ENCODE measurements around the gene NLGN2. TPM values are rescaled to one million over a fixed set of nuclear protein-coding genes. Genes with fewer than 3 reads are reported as not detected.

NLGN2 gene
- total RNA-seq, 1 experiment from 2014 or later: 36.9 TPM

GRCh38 chr17:7421186-7421585, 13.5 kb downstream of the NLGN2 start:
- H3K27me3 ChIP-seq (replicated peaks; ENCODE audit: insufficient read depth, low read depth, low read length, poor library complexity): no peaks in the 10 kb centered on the region
- BruUV-seq (replicated peaks): no TSS peak
- CTCF ChIA-PET: no interaction called here
- H3K4me1 ChIP-seq (ENCODE audit: insufficient read depth, low read length, poor library complexity, severe bottlenecking): no peaks in the 10 kb centered on the region
- H3K9me3 ChIP-seq (ENCODE audit: low read depth, low read length, poor library complexity, severe bottlenecking): no peaks in the 10 kb centered on the region
- intact Hi-C loops (cut with micrococcal nuclease; ENCODE audit: unreplicated experiment): no loop called here
- H3K4me3 ChIP-seq (ENCODE audit: low read depth, low read length, poor library complexity, severe bottlenecking): no peak overlapping the region
- H3K27ac ChIP-seq (ENCODE audit: low read depth, low read length, poor library complexity, severe bottlenecking): no peak overlapping the region
- no peak for TF ChIP-seq EZH2 (IDR thresholded peaks at IDR 0.05; ENCODE audit: borderline replicate concordance, low read depth, low read length, poor library complexity, severe bottlenecking)
- no peak for TF ChIP-seq CTCF (conservative IDR thresholded peaks at IDR 0.05; ENCODE audit: low read depth, low read length)
- POLR2A ChIA-PET (ENCODE audit: low non-redundant PET): no interaction called here
- DNase-seq (ENCODE audit: low spot score): no peak
- H3K36me3 ChIP-seq (ENCODE audit: insufficient read depth, low read length, poor library complexity, severe bottlenecking): no peaks in the 10 kb centered on the region

- Histone ChIP-seq H3K36me3 (ENCODE audit: insufficient read depth, low read length, poor library complexity, severe bottlenecking) (no peaks in the 10 kb centered on the region), H3K4me1 (ENCODE audit: insufficient read depth, low read length, poor library complexity, severe bottlenecking) (no peaks in the 10 kb centered on the region), H3K27ac (ENCODE audit: low read depth, low read length, poor library complexity, severe bottlenecking) (no peak overlapping the region), H3K4me3 (ENCODE audit: low read depth, low read length, poor library complexity, severe bottlenecking) (no peak overlapping the region), H3K9me3 (ENCODE audit: low read depth, low read length, poor library complexity, severe bottlenecking) (no peaks in the 10 kb centered on the region), H3K27me3 (replicated peaks; ENCODE audit: insufficient read depth, low read depth, low read length, poor library complexity) (no peaks in the 10 kb centered on the region)
- CTCF ChIA-PET: no interaction called here
- TF ChIP-seq EZH2 (IDR thresholded peaks at IDR 0.05; ENCODE audit: borderline replicate concordance, low read depth, low read length, poor library complexity, severe bottlenecking): no peak
- no peak for TF ChIP-seq CTCF (conservative IDR thresholded peaks at IDR 0.05; ENCODE audit: low read depth, low read length)
- no TSS peak for BruUV-seq (replicated peaks)
- POLR2A ChIA-PET (ENCODE audit: low non-redundant PET): no interaction called here
- intact Hi-C loops (cut with micrococcal nuclease; ENCODE audit: unreplicated experiment): no loop called here
- DNase-seq (ENCODE audit: low spot score): no peak
Observed at GRCh38 chr17:7423679-7424078, 16.0 kb downstream of the NLGN2 start.

- Histone ChIP-seq H3K4me3 (ENCODE audit: low read depth, low read length, poor library complexity, severe bottlenecking) (no peak within 1 kb of the TSS), H3K36me3 (ENCODE audit: insufficient read depth, low read length, poor library complexity, severe bottlenecking) (no peaks in the 10 kb centered on the region), H3K27me3 (replicated peaks; ENCODE audit: insufficient read depth, low read depth, low read length, poor library complexity) (no peaks in the 10 kb centered on the region), H3K9me3 (ENCODE audit: low read depth, low read length, poor library complexity, severe bottlenecking) (no peaks in the 10 kb centered on the region), H3K27ac (ENCODE audit: low read depth, low read length, poor library complexity, severe bottlenecking) (no peak within 1 kb of the TSS), H3K4me1 (ENCODE audit: insufficient read depth, low read length, poor library complexity, severe bottlenecking) (no peaks in the 10 kb centered on the region)
- no TSS peak for BruUV-seq (replicated peaks)
- ChIA-PET POLR2A (ENCODE audit: low non-redundant PET) (no interaction called here), CTCF (no interaction called here)
- intact Hi-C loops (cut with micrococcal nuclease; ENCODE audit: unreplicated experiment): no loop called here
- no peak for DNase-seq (ENCODE audit: low spot score)
- TF ChIP-seq EZH2 (IDR thresholded peaks at IDR 0.05; ENCODE audit: borderline replicate concordance, low read depth, low read length, poor library complexity, severe bottlenecking): no peak
Observed at GRCh38 chr17:7425316-7425715, 17.7 kb downstream of the NLGN2 start, which contains the start of gene SPEM2. Gene SPEM2, plus strand, starts transcription at chr17:7425616. Its CDS starts 73 bp downstream, at chr17:7425689.

GRCh38 chr17:7425756-7426155, 18.1 kb downstream of the NLGN2 start:
- Histone ChIP-seq H3K27ac (ENCODE audit: low read depth, low read length, poor library complexity, severe bottlenecking) (no peak overlapping the region), H3K27me3 (replicated peaks; ENCODE audit: insufficient read depth, low read depth, low read length, poor library complexity) (no peaks in the 10 kb centered on the region), H3K4me3 (ENCODE audit: low read depth, low read length, poor library complexity, severe bottlenecking) (no peak overlapping the region), H3K9me3 (ENCODE audit: low read depth, low read length, poor library complexity, severe bottlenecking) (no peaks in the 10 kb centered on the region), H3K36me3 (ENCODE audit: insufficient read depth, low read length, poor library complexity, severe bottlenecking) (no peaks in the 10 kb centered on the region), H3K4me1 (ENCODE audit: insufficient read depth, low read length, poor library complexity, severe bottlenecking) (no peaks in the 10 kb centered on the region)
- ChIA-PET CTCF (no interaction called here), POLR2A (ENCODE audit: low non-redundant PET) (no interaction called here)
- BruUV-seq (replicated peaks): no TSS peak
- intact Hi-C loops (cut with micrococcal nuclease; ENCODE audit: unreplicated experiment): no loop called here
- TF ChIP-seq EZH2 (IDR thresholded peaks at IDR 0.05; ENCODE audit: borderline replicate concordance, low read depth, low read length, poor library complexity, severe bottlenecking): no peak
- no peak for TF ChIP-seq CTCF (conservative IDR thresholded peaks at IDR 0.05; ENCODE audit: low read depth, low read length)
- DNase-seq (ENCODE audit: low spot score): no peak
